Activated T-helper 9 cell treated with anti-CD3 and anti-CD28 coated beads, Interleukin-2, amount 50 U/mL, for 16 hours (primary cell): ENCODE measurements around the gene LAMA5.

Source experiments
- DNase-seq: peaks from one replicate; pipeline ENCODE4 v3.0.0-alpha.2; 2020; ENCODE audit warnings: low read depth

LAMA5 gene

GRCh38 chr20:62344092-62344491 is 23.0 kb downstream of the LAMA5 start:
- DNase-seq: no peak

- DNase-seq: no peak
These were observed 24.2 kb downstream of the LAMA5 start for GRCh38 chr20:62342910-62343309.

- DNase-seq: no peak
These were observed 27.5 kb downstream of the LAMA5 start for GRCh38 chr20:62339647-62340062.

DNA sequence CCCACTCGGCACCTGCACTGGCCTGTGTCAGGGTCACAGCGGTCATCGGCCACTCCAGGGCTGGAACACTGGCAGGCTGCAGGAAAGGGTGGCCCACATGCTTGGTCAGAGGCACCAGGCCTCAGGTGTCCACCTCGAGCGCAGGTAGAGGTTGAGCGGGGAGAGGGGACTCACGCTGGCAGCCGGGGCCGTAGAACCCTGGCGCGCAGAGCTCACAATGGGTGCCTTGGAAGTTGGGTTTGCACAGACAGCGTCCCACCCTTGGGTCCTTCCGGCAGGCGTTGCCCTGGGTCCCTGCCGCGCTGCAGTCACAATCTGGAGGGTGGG is 28.9 kb downstream of the LAMA5 start:
- DNase-seq: no peak

DNA sequence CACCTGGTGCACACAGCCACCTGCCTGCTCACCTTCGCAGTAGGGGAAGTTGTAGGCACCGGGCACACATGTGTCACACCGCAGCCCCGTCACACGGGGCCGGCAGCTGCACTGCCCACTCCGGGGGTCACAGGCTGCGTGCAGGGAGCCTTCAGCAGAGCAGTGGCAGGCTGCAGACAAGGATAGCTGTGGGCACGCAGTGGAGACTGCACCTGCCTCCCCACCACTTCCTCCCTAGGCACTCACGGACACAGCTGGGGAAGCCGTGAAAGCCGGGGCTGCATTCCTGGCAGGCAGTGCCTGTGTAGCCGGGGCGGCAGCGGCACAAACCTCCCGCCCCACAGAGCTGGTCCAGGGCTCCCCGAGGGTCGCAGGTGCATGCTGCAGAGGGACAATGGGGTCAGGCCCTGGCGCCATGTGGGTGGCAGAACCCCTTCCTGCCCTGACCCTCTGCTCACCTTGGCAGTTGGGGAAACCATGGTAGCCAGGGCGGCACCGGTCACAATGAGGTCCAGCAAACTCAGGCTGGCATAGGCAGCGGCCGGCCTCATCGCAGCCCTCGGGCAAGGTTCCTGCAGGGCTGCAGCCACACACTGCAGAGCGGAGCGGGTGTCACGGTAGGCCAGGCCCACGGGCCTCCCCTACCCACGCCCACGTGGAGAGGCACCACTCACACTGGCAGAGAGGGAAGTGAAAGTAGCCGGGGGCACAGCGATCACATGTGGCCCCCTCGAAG is 29.4 kb downstream of the LAMA5 start:
- no peak for DNase-seq

- no peak for DNase-seq
These were observed 30.1 kb downstream of the LAMA5 start for GRCh38 chr20:62336775-62337557.

DNA sequence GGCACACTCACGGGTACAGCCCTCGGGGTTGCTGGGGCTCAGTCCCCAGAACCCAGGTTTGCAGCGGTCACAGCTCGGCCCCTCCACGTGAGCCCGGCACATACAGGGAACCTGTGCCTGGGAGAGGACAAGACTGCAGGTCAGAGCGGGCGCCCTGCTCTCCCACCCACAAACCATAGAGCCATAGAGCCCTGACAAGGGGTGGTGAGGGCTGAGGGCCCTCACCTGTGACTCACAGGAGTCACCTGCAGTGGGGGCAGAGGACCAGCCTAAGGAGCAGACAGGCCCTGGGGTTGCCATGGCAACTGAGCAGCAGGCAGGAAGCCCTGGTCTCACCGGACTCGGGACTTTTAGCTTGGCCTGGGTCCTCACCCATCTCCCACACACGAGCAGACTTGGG is 30.8 kb downstream of the LAMA5 start:
- DNase-seq: no peak

DNA sequence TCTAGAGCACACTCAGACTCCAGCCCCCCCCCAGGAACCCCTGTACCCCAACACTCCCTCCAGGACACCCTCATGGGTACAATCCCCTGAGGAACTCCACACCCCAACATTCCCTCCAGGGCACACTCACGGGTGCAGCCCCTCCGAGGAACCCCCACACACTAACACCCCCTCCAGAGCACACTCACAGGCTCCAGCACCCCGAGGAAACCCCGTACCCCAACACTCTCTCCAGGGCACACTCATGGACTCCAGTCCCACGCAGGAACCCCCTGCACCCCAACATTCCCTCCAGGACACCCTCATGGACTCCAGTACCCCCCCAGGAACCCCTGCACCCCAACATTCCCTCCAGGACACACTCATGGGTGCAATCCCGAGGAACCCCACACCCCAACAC is 31.6 kb downstream of the LAMA5 start:
- no peak for DNase-seq

DNA sequence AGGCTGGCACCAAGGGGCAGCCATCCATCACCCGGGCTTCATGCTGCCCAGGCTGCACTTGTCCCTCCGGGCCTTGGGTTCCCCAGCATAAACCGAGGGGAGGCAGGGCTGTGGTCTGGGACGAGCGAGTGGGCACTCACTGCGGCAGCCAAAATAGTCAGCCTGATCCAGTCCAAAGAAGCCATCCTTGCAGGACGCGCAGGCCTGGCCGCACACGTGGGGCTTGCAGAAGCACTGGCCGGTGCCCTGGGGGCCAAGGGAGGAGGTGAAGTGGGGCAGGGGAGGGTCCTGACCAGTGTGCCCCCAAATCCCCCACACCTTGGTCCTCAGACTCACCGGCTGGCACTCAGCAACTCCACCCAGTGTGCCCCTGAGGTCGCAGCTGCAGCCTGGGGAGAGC is 32.2 kb downstream of the LAMA5 start:
- no peak for DNase-seq

GRCh38 chr20:62333820-62334595 is 33.1 kb downstream of the LAMA5 start:
- no peak for DNase-seq

DNA sequence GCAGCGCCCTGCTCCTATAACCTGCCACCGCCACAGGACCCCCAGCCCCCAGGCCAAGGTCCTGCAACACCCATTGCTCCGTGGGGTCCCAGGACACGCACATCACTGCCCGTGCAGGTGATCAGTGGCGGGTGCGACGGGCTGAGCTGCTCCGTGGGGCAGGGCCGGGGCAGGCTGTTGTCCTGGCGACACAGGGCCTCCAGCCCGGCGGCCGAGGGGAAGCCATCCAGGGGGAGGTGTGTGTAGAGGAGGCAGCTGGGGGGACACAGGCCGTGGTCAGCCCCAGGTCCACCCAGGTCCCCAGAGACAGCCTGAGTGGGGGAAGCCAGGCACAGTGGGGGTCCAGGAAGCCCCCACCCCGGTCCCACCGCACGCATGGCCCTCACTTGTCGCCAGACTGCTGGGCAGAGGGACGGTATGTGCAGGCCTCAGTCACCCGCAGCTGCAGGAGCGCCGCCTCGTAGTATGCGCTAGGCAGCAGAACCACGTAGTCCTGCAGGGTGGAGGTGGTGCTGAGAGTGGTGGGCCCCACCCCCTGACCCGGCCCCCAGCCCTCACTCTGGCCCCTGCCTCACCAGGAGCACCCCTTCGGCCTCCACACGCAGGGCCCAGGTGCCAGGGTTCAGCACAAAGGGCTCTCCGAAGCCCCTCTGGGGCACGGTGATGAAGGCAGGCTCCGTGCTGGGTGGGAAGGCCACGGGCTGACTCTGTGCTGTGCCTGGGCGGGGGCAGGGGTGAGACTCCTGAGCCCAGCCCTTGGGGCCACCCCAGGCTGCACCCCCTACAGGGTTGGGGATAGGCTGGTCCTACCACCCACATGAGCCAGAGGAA is 33.9 kb downstream of the LAMA5 start:
- DNase-seq: no peak

DNA sequence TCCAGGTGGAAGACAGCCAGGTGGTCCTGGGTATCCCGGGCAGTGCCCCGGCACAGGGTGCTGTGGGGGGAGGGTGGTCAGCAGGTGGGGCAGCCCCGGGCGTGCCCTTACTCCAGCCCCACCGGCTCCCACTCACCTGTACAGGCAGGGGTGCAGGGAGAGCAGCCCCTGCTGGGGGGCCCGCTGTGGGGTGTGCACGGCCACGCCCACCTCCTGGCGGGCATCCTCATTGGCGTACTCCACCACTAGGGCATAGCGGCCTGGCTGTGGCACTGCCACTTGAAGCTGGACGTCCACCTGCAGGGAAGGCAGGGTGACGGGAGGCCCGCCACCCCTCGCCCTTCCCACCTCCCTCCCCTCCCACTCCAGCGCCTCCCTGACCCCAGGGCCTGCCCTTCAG is 34.7 kb downstream of the LAMA5 start:
- no peak for DNase-seq

DNA sequence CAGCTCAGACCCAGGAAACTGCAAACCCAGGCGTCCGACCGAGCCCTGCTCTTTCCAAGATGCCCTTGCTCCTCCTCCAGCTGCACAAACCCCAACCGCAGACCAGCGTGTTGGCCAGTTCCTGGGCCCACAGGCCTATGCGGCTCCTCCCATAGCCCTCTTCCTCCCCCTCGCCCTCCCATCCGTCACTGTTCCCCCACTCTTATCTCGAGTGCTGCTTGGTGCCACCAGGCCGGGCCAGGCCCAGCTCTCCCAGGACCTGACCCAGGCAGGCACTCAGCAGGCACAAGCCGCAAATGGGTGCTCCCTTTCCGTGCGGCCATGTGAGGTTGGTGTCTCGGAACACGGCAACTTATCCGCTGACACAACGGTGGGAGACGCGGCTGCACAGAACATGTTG is 35.8 kb downstream of the LAMA5 start:
- DNase-seq: no peak

DNA sequence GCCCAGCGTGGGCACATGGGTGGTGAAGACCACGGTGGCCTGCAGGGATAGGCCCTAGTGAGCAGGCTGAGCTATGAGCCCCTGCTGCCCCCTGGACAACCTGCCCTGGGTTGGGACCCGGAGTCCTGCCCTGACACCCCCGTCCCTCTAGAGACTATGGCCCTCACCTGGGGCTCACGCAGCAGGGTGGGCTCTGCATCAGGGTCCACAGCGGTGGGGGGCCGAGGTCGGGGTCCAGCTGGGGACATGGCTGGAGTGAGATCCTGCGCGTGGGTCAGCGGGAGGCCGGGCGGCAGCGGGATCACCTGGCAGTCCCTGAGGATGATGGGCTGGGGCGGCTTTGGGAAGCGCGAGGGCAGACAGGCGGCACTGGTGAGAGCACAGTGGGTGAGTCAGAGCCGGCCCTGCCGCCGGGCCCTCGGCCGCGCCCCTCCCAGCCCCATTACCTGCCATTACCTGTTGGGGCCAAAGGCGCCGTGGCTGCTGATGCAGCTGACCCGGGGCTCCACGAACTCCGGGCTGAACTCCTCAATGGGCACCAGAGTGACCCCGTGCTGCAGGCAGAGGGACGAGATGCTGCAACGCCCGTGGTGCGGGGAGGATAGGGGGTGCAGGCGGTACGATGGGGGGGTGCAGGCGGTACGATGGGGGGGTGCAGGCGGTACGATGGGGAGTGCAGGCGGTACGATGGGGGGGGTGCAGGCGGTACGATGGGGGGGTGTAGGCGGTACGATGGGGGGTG is 36.4 kb downstream of the LAMA5 start:
- no peak for DNase-seq

GRCh38 chr20:62329389-62330377 is 37.4 kb downstream of the LAMA5 start:
- no peak for DNase-seq

- no peak for DNase-seq
These were observed 38.3 kb downstream of the LAMA5 start for GRCh38 chr20:62328684-62329388.

DNA sequence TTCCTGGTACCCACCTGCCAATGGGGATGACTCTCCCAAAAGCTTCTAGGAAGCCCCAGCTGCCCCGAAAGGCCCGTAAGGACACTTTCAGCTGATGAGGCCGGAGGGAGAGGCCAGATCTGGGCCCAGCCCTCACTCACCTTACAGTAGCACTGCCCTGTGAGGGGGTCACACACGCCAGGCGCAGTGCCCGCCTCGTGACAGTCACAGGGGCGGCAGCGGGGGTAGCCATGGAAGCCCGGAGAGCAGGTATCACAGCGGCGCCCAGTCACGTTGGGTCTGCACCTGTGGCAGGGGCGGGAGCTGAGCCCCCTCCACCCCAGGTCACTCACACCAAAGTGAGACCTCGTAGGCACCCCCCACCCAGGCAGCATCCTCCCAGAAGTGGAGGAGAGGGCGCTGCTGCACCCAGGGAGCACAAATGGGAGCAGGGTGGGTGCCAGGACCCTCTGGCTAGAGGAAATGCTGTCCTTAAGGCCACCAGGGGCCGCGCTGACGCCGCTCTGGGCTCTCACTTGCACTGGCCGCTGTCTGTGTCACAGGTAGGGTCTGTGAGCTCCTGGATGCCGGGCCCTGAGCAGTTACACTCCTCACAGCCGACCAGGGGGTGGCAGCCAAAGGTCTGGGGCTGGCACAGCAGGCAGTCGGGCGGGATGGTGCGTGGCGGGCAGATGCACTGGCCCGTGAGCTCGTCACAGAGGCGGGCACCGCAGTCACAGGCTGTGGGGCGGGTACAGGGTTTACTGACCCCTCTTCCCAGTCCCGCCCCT is 39.2 kb downstream of the LAMA5 start:
- DNase-seq: no peak

DNA sequence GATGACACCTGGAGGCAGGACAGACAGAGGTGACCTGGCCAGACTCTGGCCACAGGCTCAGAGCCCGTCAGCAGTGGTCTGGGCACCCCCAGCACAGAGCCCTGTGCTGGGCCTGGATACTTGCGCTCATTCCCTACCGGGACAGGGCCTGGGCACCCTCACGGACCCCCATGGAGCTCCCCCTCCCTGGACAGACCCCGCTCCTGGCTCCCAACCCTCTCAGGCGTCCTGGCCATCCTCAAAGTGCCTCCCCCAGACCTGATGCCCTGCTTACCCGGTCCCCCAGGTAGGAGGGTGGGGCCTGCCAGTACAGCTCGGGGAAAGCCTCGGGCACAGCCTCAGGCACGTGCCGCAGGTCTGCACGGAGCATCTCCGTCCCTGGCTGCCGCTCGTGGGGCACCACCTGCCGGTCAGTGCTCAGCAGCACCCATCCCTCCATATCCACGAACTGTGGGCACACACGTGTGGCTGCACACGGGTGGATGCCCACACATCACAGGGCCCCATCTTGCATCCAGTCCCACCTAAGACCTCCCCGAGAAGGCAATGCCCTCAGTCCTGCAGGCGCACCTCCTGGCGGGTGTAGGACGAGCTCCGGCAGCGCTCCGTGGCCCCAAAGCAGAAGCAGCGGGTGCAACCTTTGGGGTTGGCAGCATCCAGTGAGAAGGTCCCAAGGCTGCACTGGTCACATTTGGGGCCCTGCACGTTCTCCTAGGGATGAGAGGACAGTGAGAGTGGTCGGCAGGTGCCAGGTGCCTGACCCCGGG is 40.0 kb downstream of the LAMA5 start:
- DNase-seq: no peak
